ENCODE measurements around the gene ENTPD1.
A peak's percentile ranks its signal among the peaks of the same experiment; 100 is the strongest.
"Not testable (repeated sequence)": the region's sequence is repeated elsewhere in the genome, so short reads cannot be mapped to it uniquely, and the experiment has no call there.

The ENTPD1 gene, protein sequence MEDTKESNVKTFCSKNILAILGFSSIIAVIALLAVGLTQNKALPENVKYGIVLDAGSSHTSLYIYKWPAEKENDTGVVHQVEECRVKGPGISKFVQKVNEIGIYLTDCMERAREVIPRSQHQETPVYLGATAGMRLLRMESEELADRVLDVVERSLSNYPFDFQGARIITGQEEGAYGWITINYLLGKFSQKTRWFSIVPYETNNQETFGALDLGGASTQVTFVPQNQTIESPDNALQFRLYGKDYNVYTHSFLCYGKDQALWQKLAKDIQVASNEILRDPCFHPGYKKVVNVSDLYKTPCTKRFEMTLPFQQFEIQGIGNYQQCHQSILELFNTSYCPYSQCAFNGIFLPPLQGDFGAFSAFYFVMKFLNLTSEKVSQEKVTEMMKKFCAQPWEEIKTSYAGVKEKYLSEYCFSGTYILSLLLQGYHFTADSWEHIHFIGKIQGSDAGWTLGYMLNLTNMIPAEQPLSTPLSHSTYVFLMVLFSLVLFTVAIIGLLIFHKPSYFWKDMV

GRCh38 chr10:95756041-95756761, at the start of gene ENTPD1:
Gene ENTPD1 (plus strand): TSS chr10:95756163. CDS start chr10:95756240, 77 bp downstream.
- DNase-seq (ENCODE audit: low read depth): no peak

DNA sequence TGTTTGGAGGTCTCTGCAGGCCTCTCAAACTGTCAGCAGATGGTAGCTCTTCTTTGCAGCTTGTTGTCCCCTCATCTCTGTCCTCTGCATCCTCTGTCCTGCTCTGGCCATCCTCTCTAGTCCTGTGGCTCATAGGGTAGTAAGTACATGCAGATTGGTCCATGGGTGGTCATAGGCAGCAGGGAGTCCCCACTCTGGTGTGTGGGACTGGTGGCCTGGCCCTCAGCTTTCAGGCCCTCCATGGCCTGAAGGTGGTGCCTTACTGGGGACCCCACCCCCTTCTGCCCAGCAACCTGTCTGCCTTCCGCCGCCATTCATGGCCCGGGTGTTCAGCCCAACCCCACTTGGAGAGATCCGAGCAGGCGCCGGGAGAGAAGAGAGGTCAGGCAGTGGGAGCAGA, 49.4 kb upstream of the ENTPD1 start:
- DNase-seq (ENCODE audit: low read depth): no peak

DNA sequence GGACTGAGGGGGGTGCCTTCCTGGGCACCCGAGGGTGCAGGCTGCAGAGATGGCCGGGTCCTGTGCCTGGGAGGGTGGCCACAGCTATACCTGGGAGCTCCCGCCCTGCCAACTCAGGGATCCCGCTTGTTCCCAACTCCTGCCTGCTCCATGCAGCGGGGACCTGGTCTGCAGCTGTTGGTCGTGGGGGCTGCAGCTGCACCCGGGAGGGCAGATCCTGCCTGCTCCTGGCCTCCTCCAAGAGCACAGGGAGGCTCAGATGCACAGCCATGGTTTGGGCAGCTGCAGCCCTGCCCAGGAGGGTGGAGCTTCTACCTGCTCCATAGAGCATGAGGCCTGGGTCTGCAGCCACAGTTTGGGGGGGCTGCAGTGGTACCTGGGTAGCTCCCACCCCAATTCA, 49.0 kb upstream of the ENTPD1 start:
- no peak for DNase-seq (ENCODE audit: low read depth)

DNA sequence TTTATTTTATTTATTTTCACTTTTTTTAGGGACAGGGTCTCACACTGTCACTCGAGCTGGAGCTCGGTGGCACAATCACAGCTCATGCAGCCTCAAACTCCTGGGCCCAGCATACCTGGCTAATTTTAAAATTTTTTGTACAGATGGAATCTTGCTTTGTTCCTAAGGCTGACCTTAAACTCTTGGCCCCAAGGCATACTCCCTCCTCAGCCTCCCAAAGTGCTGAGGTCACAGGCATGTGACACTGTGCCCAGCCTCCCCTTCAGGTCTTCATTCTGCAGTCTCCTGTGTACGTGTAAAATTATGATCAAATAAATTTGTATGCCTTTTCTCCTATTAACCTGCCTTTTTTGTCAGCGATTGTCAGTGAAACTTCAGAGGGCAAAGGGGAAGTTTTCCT, 44.5 kb upstream of the ENTPD1 start:
- DNase-seq (ENCODE audit: low read depth): no peak

DNA sequence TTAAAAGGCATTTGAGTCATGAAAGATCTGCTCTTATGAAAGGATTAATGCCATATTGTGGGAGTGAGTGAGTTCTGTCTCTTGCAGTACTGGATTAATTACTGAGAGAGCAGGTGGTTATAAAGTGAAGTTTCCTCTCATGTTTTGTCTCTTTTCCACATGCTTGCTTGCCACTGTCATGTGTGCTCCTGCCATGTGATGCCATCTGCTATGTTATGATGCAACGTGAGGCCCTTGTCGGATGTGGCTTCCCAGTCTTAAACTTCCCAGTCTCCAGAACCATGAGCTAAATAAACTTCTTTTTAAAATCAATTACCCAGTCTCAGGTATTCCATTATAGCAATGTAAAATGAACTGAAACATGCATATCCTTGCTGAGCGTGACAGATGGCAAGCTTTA, 39.5 kb upstream of the ENTPD1 start:
- DNase-seq (ENCODE audit: low read depth): no peak

DNA sequence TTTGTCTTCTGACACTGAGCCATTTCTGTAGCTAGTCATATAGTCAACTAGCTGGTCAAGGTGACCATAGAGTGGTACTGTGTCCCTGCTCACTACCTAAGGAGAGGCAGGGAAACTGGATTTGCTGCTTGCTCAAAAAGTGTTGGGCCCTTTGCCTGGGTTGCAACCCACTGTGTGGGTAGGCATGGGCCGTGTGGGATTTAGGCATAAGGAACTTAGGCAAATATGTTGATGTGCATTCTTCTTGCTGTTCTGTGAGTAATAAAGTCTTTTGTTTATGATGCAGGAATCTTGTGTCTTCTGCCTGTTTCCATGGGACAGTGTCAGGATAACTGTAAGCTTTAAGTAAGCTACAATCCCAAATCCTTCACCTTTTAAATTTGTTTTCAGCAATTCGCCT, 39.1 kb upstream of the ENTPD1 start:
- no peak for DNase-seq (ENCODE audit: low read depth)

DNA sequence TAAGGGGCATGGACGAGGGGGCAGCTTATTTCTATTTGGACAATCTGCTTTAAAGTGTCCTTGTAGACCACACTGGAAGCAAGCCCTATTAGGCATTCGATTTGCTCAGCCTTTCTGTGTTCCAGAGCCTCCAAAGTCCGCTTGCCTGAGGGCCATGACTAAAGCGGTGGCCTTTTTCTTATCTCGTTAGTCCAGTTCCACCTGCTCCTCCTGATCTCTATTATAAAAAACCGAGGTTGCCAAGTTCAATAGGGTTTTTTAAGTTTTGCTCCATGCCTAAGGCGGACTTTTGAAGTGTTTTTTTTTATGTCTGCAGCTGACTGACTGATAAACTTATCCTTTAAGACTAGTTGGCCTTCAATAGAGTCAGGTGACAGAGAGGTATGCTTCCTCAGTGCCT, 35.2 kb upstream of the ENTPD1 start:
- DNase-seq (ENCODE audit: low read depth): not testable (repeated sequence)

DNA sequence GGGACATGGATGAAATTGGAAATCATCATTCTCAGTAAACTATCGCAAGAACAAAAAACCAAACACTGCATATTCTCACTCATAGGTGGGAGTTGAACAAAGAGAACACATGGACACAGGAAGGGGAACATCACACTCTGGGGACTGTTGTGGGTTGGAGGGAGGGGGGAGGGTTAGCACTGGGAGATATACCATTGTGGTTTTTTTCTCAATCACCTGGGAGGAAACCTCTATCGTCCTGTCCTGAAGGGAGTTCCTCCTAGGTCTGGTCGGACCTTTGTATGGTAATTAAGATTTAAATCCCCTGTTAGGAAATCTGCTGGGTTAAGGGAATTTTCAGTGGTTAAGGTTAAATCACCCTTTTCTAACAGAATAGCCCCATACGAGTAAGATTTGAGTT, 33.5 kb upstream of the ENTPD1 start:
- DNase-seq (ENCODE audit: low read depth): not testable (repeated sequence)

- peak; percentile 16 for DNase-seq (ENCODE audit: low read depth)
These were observed 27.4 kb upstream of the ENTPD1 start for GRCh38 chr10:95728526-95728925.

DNA sequence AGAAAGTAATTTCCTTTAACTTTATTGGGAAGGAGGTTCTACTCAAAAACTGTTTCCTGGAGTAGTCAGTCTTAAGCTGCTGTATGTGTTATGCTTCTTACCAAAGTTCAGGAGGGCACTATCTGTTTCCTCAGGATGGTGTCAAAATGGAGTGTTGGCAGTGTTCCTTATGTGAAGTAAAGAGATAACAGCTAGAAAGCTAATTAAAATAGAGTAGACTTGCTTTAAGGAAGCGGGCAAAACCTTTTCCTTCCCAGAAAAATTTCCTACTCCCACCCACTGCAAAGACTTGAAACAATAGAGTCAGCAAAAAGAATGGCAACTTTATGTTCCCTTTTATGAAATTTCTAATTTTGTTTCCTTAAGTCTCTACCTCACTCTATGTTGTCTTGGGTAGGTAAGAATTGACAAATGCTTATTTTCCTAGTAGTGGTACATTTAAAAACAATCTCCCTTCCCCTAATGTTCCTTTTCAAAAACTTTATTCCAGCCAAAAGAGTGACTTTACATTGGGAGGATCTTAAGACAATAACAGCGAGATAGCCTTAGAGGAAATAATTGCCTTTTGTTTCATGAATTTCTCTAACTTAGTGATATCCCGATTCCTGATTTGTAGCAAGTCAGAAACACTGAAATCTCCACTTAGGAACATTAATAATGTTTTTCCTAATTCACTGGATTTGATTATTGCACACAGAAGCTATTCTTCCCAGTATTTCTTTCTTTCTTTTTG, 26.5 kb upstream of the ENTPD1 start:
- no peak for DNase-seq (ENCODE audit: low read depth)

GRCh38 chr10:95730233-95730632, 25.7 kb upstream of the ENTPD1 start:
- DNase-seq (ENCODE audit: low read depth): no peak

DNA sequence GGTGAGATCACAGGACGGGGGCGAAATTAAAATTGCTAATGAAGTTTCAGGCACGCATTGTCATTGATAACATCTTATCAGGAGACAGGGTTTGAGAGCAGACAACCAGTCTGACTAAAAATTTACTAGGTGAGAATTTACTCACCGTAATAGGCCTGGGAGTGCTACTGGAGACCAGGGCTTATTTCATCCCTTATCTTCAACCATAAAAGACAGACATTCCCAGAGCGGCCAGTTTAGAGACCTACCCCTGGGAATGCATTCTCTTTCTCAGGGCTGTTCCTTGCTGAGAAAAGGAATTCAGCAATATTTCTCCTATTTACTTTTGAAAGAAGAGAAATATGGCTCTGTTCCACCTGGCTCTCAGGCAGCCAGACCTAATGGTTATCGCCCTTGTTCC, 23.1 kb upstream of the ENTPD1 start:
- DNase-seq (ENCODE audit: low read depth): not testable (repeated sequence)

DNA sequence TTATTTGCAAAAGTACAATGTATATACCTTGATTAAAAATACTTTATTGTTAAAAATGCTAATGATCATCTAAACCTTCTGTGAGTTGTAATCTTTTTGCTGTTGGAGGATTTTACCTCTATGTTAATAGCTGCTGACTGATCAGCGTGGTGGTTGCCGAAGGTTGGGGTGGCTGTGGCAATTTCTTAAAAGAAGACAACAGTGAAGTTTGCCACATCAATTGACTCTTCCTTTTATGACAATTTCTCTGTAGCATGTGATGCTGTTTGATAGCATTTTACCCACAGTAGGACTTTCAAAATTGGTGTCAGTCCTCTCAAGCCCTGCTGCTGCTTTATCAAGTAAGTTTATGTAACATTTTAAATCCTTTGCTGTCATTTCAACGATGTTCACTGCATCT, 16.9 kb upstream of the ENTPD1 start:
- no peak for DNase-seq (ENCODE audit: low read depth)

GRCh38 chr10:95741807-95742467, 14.0 kb upstream of the ENTPD1 start:
- DNase-seq (ENCODE audit: low read depth): no peak

DNA sequence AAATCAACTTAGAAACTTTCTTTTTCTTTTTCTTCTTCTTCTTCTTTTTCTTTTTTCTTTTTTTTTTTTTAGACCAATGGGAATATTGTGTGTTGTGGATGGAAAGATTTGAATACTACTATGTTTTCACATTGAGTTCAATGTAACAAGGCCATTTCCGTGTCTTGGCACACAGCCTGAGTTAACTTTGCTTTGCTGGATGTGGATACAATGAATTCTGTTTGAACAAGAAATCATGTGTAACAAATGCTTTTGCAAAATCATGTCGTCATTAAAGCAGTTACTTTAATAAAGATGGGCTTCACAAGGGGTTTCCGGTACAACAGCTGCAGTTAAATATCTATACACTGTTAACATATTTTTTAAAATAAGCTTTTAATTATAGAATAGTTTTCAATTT, 13.5 kb upstream of the ENTPD1 start:
- DNase-seq (ENCODE audit: low read depth): no peak

DNA sequence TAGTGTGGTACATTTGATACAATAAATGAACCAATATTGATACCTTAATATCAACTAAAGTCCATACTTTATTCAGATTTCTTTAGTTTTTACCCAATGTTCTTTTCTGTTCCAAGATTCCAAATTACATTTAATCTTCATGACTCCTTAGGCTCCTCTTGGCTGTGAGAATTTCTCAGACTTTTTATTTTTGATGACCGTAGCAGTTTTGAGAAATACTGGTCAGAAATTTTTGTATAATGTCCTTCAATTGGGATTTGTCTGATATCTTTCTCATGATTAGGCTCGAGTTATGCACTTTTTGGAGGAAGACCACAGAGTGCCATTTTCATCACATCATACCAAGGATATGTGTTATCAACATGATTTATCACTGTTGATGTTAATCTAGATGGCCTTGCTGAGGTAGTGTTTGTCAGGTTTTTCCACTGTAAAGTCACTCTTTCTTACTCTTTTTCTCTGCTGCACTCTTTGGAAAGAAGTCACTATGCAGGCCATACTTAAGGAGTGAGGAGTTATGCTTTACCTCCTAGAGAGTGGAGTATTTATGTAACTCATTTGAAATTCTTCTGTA, 12.9 kb upstream of the ENTPD1 start:
- no peak for DNase-seq (ENCODE audit: low read depth)

DNA sequence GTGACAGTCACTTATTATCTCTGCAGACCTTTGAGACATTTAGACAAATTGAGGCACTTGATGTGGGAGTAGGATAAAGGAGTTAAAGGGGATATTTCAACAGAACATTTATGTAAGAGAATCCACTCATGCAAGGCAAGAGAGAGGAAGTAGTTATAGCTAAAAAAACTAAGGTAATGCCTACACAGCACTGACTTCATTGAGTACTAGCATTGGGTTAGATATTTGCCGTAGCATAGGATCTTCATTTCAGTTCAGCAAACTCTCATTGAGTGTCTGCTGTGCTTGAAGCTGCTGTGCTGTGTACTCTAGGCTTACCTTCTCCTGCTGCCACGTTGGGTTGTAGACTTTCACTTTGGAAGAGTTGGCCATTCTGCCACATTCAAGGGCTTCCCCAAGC, 10.5 kb upstream of the ENTPD1 start:
- no peak for DNase-seq (ENCODE audit: low read depth)

- DNase-seq (ENCODE audit: low read depth): no peak
These were observed 7.6 kb upstream of the ENTPD1 start for GRCh38 chr10:95748349-95748748.

GRCh38 chr10:95755511-95756004, 405 bp upstream of the ENTPD1 start:
- no peak for DNase-seq (ENCODE audit: low read depth)

- no peak for DNase-seq (ENCODE audit: low read depth)
These were observed 1.1 kb downstream of the ENTPD1 start for GRCh38 chr10:95756809-95757684.

Measured in amniotic epithelial cell (primary cell).